NOMO-1 treated with DMSO at 0.1 percent for 48 hours (cell line): ENCODE data around the gene CTH.
A peak's percentile ranks its signal among the peaks of the same experiment; 100 is the strongest.
"Not testable (repeated sequence)": the region's sequence is repeated elsewhere in the genome, so short reads cannot be mapped to it uniquely, and the experiment has no call there.

Experiments used
- DNase-seq: peaks from one replicate; lab custom pipeline; 2025; ENCODE audit not compliant: unreplicated experiment; lab: John Stamatoyannopoulos, UW

CTH gene

DNA sequence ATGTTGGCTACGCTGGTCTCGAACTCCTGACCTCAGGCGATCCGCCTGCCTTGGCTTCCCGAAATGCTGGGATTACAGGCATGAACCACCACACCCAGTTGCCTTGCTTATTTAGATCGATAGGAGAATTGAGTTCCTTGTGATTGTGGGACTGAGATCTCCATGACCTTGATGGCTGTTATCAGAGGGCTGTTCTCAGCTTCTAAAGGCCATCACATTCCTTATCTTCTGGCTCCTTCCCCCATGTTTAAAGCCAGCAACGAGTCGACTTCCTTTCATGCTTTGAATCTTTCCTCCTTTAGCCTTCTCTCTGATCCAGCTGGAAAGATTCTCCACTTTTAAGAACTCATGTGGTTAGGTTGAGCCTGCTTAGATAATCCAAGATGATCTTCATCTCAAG is 38.0 kb downstream of the CTH start:
- DNase-seq = no peak

DNA sequence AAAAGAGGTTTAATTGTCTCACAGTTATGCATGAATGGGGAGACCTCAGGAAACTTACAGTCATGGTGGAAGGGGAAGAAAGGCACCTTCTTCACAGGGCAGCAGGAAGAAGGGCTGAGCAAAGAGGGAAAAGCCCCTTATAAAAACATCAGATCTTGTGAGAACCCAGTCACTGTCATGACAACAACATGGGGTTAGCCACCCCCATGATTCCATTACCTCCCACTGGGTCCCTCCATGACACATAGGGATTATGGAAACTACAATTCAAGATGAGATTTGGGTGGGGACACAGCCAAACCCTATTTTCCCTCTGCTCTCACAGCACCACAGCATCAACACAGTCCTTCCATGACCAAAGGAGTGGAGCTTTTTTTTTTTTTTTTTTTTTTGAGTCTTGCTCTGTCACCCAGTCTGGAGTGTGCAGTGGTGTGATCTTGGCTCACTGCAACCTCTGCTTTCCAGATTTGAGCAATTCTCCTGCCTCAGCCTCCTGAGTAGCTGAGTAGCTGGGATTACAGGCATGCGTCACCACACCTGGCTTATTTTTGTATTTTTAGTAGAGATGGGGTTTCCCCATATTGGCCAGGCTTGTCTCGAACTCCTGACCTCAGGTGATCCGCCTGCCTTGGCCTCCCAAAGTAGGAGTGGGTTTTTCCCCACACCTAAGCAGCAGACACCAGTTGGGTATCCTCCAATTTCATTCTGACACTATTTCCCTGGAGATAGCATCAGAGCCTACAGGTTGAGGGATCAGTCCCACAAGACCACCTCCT is 41.3 kb downstream of the CTH start:
- DNase-seq = not testable (repeated sequence)

DNA sequence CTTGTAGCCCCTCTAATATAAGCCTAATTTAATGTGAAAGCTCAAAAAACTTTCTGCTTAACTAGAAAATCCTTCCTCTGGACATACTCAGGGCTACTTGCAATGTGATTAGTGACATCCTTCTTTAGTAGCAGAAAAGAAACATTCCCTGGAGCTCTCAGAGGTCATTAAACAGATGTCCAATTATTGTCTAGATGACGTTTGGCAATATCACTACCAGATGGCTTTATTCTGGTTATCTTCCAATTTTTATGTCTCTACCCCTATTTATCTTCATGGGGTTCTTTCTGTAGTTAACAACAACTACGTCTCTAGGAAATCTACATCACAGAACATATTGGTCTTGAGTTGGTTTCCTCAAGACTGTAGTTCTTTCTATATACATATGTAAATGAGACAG is 44.2 kb downstream of the CTH start:
- no peak for DNase-seq

DNA sequence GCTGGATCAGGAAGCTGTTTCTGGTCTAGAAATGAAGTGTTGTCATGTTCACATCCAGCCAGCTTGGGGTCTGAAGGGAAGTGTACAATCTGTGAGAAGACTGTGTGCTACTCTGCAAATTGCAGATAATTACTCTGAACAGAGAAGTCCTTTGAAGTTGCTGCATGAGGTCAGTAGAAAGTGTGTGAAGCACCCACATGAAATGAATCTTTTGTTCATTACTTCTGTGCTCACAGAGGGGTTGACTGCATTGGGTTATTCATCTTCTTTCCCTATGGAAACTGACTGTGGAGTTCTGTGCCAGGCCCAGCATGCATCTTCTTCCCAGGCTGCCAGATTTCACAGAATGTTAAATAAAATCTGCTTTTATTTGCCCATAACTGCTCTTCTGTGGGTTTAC is 47.1 kb downstream of the CTH start:
- DNase-seq = peak; percentile 30

DNA sequence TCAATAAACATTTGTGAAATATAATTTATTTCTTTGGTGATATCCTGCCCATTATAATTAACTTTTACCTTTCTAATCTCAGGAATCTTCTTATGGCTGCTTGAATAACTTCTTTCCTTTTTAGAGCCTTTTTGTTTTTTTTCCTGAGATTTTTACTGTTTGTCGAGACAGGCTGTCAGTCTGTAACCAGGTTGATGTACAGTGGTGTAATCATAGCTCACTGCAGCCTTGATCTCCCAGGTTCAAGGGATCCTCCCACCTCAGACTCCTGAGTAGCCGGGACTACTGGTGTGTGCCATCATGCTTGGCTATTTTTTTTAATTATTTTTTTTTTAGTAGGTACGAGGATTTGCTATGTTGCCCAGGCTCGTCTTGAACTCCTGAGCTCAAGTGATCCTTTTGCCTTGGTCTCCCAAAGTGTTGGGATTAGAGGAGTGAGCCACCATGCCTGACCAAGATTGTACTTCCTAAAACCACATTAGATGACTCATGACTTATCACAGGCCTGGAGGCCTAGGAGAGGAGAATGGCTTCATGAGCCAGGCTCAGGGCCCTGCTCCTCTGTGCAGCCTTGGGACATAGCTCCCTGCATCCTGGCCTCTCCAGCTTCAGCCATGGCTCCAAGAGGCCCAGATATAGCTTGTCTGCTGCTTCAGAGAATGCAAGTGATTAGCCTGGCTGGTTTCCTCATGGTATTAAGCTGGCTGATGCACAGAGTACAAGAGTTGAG is 48.6 kb downstream of the CTH start:
- no peak for DNase-seq

DNA sequence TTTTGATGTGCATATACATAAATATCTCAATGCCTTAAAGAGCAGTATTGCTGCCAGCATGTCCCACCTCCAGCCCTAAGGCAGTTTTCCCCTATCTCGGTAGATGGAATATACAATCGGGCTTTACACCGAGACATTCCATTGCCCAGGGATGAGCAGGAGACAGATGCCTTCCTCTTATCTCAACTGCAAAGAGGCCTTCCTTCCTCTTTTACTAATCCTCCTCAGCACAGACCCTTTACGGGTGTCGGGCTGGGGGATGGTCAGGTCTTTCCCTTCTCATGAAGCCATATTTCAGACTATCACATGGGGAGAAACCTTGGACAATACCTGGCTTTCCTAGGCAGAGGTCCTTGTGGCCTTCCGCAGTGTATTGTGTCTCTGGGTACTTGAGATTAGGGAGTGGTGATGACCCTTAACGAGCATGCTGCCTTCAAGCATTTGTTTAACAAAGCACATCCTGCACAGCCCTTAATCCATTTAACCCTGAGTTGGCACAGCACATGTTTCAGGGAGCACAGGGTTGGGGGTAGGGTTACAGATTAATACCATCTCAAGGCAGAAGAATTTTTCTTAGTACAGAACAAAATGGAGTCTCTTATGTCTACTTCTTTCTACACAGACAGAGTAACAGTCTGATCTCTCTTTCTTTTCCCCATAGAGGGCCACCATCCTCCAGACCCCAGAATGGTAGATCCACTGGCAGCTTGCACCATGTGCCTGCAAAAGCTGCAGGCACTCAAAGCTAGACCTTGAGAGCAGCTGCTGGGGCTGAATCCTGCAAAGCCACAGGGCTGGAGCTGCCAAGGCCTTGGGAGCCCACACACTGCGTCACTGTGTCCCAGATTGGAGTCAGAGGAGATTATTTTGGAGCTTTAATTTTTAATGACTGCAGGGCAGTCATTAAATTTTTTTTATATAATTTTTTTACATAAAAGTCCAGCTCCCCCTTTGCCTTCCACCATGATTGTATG is 50.0 kb downstream of the CTH start:
- DNase-seq = not testable (repeated sequence)

DNA sequence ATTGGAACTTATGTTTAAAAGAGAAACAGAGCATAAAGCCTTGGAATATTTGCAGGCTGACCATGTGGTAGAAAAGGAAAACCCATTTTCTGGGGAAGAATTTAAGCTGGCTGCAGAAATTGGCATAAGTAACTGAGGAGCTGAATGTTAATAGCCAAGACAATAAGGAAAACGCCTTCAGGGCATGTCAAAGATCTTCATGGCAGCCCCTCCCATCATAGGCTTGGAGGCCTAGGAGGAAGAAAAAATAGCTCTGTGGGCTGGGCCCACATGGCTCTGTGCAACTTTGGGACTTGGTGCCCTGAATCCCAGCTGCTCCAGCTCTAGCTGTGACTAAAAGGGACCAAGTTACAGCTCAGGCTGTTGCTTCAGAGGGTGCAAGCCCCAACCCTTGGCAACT is 51.5 kb downstream of the CTH start:
- DNase-seq = no peak

DNA sequence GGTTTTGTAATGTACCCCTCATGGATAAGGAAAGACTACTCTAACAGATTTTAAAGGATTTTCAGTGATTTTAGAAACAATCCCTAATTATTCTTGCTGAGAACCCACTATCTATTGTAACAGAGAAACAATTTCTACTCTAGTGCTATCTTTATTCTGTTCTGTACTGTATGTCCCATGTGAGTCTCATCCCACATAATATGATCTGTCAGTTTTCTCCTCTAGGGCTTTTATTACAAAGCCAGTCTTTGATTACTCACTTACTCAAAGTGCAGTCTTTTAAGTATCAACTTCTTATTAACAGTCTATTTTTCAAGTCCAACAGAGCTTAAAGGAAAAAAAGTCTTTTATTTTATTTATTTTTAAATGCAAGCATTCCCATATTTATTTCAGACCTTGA is 54.8 kb downstream of the CTH start:
- no peak for DNase-seq

DNA sequence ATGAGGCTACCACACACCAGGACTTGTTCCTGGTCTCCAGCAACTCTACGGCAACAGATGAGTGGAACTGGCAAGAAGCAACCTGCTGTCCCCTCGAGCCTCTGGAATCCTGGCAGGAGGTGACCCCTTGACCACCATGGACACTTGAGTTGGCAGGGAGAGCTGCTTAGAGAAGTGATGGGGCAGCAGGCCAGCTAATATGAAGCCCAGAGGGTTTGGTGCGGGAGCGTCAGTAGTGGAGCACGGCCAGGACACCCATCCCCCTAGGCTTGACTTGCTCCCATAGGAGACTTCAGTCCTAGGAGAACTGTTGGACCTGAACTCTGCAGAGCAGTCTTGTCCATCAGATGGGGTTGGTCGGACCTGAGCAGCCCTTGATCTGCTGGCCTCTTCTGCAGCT is 56.5 kb downstream of the CTH start:
- no peak for DNase-seq

DNA sequence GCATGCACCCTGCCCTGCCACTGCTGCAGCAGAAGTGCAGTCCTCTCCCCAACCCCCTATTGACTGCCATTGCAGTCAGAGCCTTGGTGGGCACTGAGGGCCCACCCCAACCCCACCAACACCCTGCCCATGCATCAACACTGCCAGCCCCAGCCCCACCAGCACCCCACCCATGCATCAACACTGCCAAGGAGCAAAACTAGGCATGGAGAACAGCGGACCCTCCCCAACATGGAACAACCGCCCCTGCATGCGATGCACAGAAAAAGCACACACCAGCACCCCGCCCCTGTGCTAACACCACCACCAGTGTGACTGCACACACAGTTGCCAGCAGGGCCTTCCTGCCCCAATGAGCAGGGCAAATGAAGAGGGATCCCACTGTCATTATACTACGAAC is 57.1 kb downstream of the CTH start:
- no peak for DNase-seq

DNA sequence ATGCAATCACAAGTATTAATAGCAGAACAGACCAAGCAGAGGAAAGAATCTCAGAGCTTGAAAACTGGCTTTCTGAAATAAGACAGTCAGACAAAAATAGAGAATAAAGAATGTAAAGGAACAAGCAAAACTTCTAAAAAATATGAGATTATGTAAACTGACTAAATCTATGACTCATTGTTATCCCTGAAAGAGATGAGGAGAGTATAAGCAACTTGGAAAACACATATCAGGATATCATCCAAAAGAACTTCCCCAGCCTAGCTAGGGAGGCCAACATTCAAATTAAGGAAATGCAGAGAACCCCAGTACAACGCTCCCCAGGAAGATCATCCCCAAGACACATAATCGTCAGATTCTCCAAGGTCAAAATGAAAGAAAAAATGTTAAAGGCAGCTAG is 58.1 kb downstream of the CTH start:
- not testable (repeated sequence) for DNase-seq

DNA sequence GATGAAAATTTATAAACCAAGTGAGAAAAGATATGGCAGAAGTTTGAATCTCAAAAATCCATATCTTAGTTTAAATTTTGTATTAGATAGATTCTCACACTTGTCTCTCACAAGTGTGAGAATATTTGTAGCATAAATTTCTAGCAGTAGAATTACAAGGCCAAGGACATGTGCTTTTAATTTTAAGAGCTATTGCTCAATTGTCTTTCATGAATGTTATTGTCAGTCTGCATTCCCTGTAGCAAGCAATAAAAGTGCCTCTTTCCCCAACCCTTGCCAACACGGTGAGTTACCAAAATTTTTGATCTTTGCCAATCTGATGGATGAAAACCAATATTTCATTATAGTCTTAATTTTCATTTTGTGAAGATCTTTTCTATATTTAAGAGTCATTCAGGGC is 64.0 kb downstream of the CTH start:
- no peak for DNase-seq

DNA sequence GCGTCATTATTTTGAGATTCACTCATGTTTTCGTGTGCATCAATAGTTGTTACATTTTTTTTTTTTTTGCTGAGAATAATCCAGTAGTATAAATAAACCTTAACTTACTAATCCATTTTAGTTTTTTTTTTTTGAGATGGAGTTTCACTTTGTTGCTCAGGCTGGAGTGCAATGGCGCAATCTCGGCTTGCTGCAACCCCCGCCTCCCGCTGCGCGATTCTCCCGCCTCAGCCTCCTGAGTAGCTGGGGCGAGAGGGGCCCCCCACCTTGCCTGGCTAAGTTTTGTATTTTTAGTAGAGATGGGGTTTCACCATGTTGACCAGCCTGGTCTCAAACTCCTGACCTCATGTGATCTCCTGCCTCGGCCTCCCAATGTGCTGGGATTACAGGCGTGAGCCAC is 66.0 kb downstream of the CTH start:
- no peak for DNase-seq

DNA sequence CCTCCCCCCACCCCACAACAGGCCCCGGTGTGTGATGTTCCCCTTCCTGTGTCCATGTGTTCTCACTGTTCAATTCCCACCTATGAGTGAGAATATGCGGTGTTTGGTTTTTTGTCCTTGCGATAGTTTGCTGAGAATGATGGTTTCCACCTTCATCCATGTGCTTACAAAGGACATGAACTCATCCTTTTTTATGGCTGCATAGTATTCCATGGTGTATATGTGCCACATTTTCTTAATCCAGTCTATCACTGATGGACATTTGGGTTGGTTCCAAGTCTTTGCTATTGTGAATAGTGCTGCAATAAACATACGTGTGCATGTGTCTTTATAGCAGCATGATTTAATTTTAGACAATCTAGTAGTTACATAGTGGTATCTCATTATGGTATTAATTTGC is 66.8 kb downstream of the CTH start:
- DNase-seq = not testable (repeated sequence)

DNA sequence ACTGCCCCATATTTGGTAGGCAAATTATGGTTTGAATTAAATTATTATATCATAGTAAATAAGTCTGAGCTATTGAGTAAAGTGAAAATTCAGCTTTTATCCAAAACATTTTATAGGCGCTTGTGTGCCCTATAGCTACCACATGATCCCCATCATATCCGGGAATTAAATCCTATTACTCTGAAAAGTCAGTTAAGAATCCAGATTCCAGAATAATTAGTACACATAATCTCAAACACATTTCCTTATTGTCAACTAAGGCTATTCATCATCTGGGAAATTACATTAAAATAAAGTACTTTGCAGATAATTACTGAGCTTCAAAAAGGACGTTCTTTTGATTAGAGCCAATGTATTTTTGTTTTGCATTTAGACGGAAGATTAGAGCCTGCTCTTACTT is 72.3 kb downstream of the CTH start:
- DNase-seq = no peak

DNA sequence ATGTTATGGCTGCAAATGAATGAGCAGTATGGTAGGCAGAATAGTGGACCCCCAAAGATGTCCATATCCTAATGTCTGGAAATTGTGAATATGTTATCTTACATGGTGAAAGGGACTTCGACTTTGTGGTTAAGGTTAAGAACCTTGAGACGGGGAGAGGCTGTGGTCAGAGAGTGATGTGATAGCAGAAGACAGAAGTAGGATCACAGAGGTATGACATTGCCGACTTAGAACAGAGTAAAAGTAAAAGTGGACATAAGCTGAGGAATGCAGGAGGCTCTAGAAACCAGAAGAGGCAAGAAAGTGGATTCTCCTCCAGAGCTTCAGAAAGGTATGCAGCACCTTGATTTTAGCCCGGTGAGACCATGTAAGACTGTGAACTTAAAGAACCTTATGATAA is 74.6 kb downstream of the CTH start:
- no peak for DNase-seq

DNA sequence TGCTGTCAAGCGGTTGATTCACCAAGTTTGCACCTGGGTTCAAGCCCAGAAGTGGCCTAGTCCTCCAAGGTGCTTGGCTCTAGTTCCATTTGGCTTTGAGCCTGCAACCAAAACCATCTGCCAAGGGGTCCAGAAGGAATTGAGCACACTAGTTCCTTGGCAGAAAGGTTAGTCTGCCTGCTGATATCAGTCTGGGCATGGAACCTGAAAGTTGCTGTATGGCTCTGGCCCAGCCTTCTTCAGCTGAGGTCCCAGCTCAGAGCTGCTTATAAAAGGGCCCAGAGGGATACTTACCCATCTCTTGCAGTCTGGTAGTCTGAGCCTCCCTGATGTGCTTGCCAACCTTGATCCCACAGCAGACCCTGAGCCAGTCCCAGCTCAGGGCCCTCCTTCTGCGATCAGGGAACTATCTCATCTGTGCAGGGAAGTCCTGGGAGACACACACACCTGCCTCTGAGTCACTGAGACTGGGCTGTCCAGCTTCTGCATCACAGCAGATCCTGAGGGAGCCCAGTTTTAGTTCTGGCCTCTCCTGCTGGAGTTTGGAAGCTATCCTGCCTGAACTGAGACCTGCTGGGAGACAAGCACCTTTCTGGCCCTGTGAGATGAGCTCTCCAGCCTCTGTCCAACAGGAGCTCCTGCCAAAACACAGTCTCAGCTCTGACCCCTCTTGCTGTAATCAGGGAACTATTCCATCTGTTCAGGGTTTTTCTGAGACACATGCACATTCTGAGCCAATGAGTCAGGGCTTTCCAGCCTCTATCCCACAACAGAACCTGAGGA is 75.8 kb downstream of the CTH start:
- DNase-seq = no peak

DNA sequence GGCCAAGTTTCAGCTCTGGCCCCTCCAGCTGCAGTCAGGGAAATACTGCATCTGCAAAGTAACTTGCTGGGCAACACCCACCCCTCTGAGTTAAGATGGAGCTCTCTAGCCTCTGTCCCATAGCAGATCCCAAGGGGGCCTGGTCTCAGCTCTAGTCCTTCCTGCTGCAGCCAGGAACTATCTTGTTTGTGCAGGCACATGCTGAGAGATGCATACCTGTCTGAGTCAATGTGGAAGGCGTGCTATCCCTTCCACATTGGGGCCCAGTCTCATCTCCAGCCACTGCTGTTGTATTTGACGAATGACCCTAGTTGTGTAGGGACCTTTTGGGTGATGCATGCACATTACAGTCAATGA is 76.4 kb downstream of the CTH start:
- no peak for DNase-seq

DNA sequence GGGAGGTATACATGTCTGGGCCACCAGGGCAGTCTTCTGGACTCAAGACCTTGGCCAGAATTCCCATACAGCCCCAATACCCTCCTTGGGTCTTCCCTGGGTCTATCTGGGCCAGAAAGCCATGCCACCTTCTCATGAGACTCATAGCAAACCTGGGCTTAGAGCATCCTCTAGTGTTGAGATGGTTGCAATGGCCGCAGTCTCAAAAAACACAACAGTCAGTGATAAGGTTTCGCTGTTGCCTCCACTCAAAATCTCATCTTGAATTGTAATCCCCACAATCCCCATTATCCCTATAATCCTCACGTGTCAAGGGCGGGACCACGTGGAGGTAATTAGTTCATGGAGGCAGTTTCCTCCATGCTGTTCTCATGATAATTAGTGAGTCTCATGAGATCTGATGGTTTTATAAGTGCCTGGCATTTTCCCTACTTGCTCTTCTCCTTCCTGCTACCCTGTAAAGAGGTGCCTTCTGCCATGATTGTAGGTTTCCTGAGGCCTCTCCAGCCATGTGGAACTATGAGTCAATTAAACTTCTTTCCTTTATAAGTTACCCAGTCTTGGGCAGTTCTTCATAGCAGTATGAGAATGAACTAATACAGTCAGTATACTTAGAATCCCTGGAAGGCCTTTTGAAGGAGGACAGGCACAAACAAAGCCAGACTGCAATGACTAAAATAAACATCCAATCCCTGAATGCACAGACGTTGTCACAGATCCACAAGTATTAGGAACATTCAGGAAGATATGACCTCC is 77.0 kb downstream of the CTH start:
- DNase-seq = peak; percentile 19
